ENCODE data around the gene TRIM47. TPM values are rescaled to one million over a fixed set of nuclear protein-coding genes. Genes with fewer than 3 reads are reported as not detected.

TRIM47 gene
- total and polyA plus RNA-seq, 2 of the 13 experiments (the other 11 are each of a cell fraction or from before 2014, with no cell fraction given), result 33.5 to 82.0 TPM

GRCh38 chr17:75891022-75891604 lies 12.7 kb upstream of the TRIM47 start (continued):
- TF ChIP-seq, protein P1, sequence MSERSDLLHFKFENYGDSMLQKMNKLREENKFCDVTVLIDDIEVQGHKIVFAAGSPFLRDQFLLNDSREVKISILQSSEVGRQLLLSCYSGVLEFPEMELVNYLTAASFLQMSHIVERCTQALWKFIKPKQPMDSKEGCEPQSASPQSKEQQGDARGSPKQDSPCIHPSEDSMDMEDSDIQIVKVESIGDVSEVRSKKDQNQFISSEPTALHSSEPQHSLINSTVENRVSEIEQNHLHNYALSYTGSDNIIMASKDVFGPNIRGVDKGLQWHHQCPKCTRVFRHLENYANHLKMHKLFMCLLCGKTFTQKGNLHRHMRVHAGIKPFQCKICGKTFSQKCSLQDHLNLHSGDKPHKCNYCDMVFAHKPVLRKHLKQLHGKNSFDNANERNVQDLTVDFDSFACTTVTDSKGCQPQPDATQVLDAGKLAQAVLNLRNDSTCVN (CRISPR knock-in tag; IDR thresholded peaks at IDR 0.05; ENCODE audit: borderline replicate concordance), result no peak
- TF ChIP-seq ZHX1 (CRISPR knock-in tag; IDR thresholded peaks at IDR 0.05; ENCODE audit: low read depth), result peak; percentile 76; the same call in 1 of the 2 replicates
- TF ChIP-seq, protein P2, sequence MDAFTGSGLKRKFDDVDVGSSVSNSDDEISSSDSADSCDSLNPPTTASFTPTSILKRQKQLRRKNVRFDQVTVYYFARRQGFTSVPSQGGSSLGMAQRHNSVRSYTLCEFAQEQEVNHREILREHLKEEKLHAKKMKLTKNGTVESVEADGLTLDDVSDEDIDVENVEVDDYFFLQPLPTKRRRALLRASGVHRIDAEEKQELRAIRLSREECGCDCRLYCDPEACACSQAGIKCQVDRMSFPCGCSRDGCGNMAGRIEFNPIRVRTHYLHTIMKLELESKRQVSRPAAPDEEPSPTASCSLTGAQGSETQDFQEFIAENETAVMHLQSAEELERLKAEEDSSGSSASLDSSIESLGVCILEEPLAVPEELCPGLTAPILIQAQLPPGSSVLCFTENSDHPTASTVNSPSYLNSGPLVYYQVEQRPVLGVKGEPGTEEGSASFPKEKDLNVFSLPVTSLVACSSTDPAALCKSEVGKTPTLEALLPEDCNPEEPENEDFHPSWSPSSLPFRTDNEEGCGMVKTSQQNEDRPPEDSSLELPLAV (CRISPR knock-in tag; conservative IDR thresholded peaks at IDR 0.05; ENCODE audit: low read depth), result 0 out of 2 replicates have a peak, but pooled peaks have one; percentile 35
- 0 out of 2 replicates have a peak, but pooled peaks have one; percentile 50 for TF ChIP-seq BATF2 (CRISPR knock-in tag; IDR thresholded peaks at IDR 0.05)
- peak; percentile 80; the same call in 1 of the 2 replicates for TF ChIP-seq STAT6 (CRISPR knock-in tag; IDR thresholded peaks at IDR 0.05; ENCODE audit: borderline replicate concordance)
- no peak for TF ChIP-seq ZNF546 (CRISPR knock-in tag; conservative IDR thresholded peaks at IDR 0.05)
- no peak; the same call in 1 of the 2 replicates for TF ChIP-seq GATAD2A (CRISPR knock-in tag; IDR thresholded peaks at IDR 0.05)
- 0 out of 2 replicates have a peak, but pooled peaks have one; percentile 82 for TF ChIP-seq ZNF816 (CRISPR knock-in tag; IDR thresholded peaks at IDR 0.05; ENCODE audit: borderline replicate concordance)
- no peak for TF ChIP-seq NFYB (CRISPR knock-in tag; IDR thresholded peaks at IDR 0.05)
- peak; percentile 49; the same call in 1 of the 2 replicates for TF ChIP-seq MXD1 (CRISPR knock-in tag; IDR thresholded peaks at IDR 0.05)
- TF ChIP-seq KLF13 (CRISPR knock-in tag; IDR thresholded peaks at IDR 0.05), result peak; percentile 42; the same call in 1 of the 2 replicates
- TF ChIP-seq, protein P3, sequence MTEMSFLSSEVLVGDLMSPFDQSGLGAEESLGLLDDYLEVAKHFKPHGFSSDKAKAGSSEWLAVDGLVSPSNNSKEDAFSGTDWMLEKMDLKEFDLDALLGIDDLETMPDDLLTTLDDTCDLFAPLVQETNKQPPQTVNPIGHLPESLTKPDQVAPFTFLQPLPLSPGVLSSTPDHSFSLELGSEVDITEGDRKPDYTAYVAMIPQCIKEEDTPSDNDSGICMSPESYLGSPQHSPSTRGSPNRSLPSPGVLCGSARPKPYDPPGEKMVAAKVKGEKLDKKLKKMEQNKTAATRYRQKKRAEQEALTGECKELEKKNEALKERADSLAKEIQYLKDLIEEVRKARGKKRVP (CRISPR knock-in tag; IDR thresholded peaks at IDR 0.05), result 0 out of 4 replicates have a peak, but pooled peaks of 1 of the 2 experiments have one; percentile 16
- no peak for TF ChIP-seq ZNF839 (CRISPR knock-in tag; IDR thresholded peaks at IDR 0.05; ENCODE audit: borderline replicate concordance)
- TF ChIP-seq RBFOX2 (IDR thresholded peaks at IDR 0.05; ENCODE audit: low read depth, low read length), result peak; percentile 59; the same call in 1 of the 2 replicates
- no peak for TF ChIP-seq EEA1 (CRISPR knock-in tag; IDR thresholded peaks at IDR 0.05; ENCODE audit: borderline replicate concordance)
- TF ChIP-seq TCF12 (IDR thresholded peaks at IDR 0.05), result no peak
- peak; percentile 25; the same call in 1 of the 2 replicates for TF ChIP-seq TCF12 (CRISPR knock-in tag; IDR thresholded peaks at IDR 0.05)

Measured in HepG2 (cell line).